GM18868 (cell line): Measurements from ENCODE around the gene THPO.

ENCODE experiments used
- ATAC-seq: cut with Tn5 transposase; IDR thresholded peaks from one replicate; pipeline ENCODE4 v1.9.1; 2021; ENCODE audit warnings: mild to moderate bottlenecking, moderate library complexity; ENCODE audit not compliant: unreplicated experiment

THPO gene

DNA sequence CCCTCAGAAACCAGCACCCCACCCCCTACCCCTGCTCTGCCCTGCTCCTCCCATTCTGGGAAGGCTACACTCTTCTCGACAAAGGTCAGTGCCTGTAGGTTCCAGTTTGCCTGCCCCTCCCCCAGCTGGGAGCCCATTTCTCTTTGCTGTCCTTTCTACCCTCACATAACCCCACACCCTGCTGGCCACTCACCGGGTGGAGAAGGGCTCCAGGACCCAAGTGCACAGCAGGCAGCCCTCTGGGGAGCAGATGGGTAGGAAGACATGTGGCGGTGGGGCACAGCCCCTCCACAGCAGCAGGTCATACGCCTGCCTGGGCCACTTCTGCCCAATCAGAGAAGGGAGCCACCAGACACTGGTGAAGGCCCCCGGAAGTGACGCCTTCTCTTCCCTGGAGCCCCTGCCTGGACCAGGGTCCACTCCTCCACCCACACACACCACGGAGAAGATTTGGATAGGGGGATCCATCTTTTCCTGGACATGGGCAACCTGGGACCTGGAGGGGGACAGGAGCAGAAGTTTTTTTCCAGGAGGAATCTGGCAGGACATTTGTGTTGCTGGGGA lies at the start of gene THPO:
Gene THPO, minus strand, starts transcription at position 326 of the 564 bp plus-strand sequence. CDS start 1,948 bp downstream, outside the sequence.
- ATAC-seq, result no peak

DNA sequence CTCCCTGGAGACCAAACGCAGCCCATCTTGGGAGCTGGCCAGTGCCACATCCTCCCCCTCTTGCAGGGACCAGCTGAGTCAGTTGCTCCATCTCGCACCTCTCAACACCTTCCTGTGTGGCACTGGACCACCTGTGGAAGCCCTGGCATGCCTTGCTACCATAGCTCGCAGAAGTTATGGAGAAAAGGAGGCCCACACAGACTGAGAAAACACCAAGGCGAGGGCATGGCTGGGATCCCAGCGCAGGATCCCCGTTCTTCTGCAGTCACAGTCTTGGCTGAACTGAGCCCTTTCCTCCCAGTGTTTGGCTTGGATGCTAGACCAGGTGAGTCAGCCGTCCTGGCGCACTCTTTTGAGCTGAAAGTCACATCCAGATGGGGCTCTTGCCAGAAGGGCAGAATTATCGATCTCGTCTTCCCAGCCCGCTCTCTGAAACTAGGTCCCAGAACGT lies 48.7 kb upstream of the THPO start:
- no peak for ATAC-seq

DNA sequence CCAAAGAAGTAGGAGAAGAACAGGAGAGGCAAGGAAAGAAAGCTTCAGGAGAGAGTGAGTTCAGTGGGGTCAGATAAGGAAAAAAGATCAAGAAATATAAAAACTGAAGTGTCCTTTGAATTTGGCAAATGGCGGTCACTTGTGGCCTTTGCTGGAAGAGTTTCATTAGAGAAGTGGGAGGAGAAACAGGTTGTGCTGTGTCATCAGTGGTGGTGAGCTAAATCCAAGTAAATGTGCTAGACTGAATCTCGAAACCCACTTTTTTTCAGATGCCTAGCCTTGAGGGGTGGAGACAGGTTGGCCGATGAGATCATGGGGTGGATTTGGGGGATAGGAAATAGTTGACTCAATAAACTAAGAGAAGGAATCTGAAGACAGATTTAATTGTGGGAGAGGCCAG lies 45.6 kb upstream of the THPO start:
- ATAC-seq, result no peak

DNA sequence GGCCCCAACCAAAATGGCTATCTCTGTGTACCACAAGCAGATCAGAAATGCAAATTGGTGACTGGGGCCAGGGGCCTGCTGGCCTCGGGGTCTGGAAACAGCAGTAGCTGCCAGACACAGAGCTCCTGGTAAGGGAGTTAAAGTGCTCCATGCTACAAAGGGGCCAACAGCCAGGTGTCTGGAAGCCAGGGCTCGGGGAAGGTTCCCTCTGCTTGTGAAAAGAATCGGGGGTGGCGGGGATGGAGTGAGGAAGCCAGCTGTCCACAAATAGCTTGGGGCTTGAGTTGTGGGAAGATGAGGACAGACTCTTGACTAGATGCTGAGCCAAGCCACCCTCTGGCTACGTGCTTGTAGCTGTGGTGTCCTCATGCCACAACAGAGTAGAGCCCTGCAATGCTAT lies 41.2 kb upstream of the THPO start:
- ATAC-seq, result no peak

DNA sequence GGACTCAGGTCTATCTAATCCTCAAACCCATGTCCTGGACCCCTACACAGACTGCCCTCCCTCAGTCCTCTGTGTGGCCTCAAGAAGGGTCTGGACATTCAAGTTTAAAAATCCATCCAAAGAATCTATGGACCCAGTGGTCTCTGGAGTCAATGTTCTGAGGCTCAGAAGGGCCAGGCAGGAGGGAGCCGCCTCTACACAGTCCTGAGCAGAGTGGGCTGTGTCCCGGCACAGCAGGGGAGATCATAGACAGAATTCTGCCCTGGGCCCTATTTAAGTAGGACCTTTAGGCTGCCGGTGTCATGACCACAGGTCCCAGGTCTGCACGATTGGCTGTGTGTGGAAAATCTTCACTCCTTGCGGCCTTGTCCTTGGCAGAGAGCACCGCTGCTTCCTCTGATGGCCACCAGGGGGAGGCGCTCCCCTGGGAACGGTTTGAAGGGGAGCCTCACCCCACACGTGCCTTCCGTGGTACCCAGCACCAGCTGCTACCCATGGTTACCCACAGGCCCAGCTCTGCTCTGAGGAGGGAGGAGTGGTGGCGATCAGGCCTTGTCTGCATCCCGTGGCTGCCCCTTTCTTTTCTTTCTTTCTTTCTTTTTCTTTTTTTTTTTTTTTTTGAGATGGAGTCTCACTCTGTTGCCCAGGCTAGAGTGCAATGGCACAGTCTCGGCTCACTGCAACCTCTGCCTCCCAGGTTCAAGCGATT lies 39.8 kb upstream of the THPO start:
- peak; percentile 79 for ATAC-seq

DNA sequence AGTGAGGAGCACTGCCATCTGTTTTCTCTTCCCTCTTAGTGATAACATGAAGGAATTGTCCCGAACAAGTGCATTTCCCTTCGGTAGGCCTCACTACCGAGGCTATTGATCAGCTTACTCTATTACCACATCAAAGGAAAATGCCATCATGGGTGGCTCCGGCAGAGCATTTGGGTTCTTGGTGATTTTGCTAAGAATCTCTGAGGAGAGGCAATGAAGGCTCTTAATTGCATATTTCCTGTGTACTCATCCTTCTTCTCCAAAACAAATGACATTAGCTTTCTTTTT lies 37.1 kb upstream of the THPO start:
- ATAC-seq, result no peak

DNA sequence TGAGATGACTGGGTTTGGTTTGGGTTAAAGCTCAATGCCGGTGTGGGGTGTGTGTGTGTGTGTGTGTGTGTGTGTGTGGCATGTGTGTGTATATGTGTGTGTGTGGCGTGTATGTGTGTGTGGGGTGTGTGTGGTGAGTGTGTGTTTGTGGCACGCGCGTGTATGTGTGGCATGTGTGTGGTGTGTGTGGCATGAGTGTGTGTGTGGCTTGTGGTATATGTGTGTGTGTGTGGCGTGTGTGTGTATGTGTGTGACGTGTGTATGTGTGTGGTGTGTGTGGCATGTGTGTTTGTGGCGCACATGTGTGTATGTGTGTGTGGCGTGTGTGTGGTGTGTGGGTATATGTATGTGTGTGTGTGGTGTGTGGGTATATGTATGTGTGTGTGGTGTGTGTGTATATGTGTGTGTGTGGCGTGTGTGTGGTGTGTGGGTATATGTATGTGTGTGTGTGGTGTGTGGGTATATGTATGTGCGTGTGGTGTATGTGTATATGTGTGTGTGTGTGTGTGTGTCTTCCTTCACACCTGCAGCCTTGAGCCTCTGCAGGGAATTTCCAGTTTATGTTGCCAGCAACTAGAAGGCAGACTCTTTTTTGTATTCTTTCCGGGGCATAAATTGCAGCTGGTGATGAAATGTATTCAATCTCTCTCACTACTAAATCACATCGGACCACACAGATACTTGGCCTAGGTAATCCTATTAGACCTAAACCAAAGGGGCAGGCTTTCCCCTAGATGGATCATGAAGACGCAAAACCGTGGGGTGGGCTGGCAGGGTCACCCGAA lies 36.6 kb upstream of the THPO start:
- ATAC-seq, result no peak

DNA sequence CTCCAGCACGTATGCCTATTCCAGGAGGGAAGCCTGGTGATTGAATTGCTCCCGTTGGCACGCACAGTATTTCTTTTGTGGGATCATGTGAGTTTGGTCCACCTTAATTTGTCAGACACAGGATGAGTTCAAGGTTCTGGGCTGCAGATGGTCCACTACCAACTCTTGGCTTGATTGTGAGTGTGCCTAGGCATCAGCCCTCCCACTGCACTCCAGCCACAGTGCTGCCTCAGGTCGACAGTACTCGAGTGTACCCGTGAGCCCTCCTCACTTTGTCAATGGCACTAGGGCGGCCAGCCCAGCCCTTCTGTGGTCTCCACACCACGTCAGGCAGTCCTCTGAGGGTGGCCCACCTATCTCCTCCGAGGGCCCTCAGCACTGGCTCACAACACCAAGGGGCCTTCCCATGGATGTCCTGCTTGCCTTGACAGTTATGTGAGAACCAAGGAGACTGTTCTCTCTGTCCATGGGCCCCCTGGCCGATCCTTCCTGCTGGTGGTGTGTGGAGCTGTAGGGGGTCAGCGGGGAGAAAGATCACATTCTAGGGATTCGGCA lies 32.0 kb upstream of the THPO start:
- ATAC-seq, result no peak

DNA sequence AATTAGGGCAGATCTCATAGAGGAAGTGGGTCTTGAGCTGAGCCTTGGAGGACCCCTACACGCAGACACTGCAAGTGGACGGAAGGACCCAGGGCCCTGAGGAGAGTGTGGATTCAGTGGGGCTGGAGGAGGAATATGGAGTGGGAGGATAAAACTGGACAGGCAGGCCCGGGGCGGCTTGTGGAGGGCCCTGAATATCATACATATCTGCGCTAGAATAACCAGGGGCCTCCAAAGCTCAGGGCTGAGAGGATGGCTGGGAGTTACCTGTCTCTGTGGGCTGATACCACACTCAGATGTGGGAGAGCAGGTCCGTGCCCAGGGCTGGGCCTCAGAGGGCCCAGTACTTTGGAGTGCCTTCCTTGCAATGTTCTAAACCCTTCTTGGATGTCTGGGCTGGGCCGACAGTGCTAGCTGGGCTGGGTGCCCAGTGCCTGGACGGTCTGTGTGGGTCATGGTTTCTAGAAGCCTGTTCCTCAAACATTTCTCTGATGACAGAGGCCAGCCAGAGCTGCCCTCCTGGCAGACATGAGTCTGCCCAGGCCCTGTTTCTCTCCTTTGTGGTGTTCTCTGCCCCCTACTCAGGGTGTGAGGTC lies 31.4 kb upstream of the THPO start:
- ATAC-seq, result no peak

DNA sequence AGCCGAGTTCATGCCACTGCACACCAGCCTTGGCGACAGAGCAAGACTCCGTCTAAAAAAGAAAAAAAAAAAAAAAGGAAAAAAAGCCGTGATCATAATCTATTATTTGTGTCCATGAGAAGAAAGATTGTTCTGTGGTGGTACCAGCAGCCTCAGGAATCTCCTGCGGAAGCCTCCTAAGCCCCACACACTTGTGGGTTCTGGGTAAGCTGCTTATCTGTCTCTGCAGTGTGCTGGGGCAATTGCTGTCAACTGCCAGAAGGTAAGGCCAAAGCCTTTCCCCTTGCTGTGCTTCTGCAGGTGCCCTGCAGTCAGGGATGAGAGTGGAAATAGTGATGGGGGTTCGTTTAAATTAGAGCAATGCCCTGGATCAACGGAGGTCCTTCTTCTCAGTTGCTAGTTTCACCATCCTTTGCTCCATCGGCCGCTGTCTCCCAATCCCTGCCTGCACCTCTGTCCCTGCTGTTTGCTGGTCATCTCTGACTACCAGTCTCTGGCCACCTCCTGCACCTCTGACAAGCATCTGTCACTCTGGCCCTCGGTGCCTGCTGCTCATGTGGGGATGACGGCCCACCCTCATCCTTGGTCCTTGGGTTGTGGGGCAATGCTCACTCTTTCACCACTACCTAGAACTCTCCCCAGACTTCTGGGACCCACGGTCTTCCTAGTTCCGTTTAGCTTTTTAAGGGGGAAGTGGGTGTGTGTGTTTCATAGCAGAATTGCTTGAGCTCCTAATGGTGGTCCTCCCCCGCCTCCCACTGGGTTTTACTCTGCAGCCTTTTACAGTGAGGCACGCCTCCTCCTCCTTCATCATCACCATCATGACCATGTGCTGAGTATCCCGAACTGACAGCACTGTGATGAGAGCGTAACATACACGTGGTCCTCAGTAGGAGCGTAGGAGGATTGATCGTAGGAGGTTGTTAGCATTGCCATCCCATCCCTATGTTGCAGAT lies 27.3 kb upstream of the THPO start:
- no peak for ATAC-seq

DNA sequence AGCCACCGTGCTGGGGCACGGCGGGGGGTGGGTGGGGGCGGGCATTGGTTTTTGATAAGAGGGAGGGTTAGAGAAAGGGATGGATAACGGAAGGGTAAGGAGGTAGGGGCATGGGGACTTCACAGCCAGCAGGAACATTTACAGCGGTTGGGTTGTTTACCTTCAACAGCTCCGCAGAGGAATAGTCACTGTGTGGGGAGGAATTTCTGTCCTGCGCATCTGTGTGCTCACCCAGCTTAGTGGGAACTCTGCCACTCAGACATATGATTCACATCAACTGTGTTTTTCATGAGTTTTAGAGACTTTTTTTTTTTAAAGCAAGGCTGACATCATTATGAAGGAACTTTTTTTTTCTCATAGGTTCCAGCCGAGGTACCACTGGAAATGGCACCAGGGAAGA lies 21.4 kb upstream of the THPO start:
- no peak for ATAC-seq

DNA sequence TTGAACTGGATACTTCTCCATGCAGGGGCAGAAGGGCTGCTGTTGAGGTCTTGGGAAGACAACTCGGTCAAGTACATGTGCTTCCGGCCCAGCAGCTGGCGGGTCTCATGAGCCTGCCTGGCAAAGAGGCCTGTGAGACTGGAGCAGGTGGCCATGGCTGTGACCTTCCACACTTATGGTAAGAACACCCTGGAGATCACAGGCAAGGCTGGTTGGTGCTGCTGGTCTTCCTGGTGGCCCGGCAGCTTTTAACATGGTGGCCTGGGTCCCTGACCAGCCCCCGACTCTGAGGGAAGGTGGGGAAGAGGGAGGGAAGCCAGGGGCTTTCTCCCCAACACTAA lies 17.3 kb upstream of the THPO start:
- ATAC-seq, result no peak

DNA sequence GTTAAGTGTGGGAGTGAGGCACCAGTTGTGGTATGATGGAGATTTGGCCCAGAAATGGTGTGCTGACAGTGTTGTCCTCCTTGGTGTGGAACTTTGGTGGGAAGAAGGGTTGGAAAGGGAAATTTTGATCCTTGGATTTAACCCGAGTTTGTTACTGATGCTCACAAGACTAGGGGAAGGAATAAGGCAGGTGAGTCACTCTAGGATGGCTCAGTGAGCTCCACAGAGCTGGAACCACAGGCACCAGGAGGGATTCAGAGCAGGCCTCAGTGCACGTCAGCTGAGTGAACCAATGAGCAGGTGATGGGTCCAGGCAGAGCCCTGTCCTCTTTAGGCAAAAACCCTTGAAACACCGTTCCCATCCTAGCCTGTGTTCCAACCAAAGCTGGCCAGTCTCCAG lies 13.3 kb upstream of the THPO start:
- no peak for ATAC-seq

DNA sequence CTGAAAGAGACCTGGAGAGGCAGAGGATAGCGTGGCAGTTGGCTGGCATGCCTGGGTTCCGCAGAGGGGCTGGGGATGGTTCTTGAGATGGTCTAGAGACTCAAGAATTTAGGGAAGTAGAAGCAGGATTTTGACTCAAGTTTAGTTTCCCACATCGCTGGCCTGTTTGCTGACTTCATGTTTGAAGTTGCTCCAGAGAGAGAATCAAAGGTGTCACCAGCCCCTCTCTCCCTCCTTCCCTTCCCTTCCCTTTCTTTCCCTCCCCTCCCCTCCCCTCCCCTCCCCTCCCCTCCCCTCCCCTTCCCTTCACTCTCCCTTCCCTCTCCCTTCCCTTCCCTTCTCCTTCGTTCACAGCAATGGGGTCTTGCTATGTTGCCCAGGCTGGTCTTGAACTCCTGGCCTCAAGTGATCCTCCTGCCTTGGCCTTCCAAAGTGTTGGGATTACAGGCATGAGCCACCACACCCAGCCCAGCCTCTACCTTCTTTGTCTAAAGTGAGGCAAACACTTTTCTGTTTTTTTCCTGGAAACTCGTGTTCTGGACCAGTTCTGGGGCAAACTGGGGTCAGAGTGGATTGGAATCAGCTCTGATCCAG lies 12.0 kb upstream of the THPO start:
- ATAC-seq, result no peak

DNA sequence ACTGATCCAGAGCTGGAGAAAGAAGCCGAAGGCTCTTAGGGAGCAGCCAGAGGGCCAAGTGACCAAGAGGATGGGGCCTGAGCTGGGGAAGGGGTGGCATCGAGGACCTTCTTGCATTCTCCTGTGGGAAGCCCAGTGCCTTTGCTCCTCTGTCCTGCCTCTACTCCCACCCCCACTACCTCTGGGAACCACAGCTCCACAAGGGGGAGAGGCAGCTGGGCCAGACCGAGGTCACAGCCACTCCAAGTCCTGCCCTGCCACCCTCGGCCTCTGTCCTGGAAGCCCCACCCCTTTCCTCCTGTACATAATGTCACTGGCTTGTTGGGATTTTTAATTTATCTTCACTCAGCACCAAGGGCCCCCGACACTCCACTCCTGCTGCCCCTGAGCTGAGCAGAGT lies 11.4 kb upstream of the THPO start:
- ATAC-seq, result no peak

DNA sequence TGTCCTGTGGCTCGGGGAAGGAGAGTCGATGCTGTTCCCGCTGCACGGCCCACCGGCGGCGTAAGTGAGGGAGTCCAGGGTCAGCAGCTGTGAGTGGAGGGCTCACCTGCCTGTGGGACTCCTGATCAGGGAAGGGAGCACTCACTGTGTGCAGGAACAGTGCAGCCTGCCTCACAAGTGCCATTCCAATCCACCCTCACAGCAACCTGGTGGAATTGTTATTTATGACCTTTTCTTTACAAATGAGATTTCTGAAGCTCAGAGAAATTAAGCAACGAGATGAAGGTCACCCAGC lies 10.9 kb upstream of the THPO start:
- ATAC-seq, result no peak

DNA sequence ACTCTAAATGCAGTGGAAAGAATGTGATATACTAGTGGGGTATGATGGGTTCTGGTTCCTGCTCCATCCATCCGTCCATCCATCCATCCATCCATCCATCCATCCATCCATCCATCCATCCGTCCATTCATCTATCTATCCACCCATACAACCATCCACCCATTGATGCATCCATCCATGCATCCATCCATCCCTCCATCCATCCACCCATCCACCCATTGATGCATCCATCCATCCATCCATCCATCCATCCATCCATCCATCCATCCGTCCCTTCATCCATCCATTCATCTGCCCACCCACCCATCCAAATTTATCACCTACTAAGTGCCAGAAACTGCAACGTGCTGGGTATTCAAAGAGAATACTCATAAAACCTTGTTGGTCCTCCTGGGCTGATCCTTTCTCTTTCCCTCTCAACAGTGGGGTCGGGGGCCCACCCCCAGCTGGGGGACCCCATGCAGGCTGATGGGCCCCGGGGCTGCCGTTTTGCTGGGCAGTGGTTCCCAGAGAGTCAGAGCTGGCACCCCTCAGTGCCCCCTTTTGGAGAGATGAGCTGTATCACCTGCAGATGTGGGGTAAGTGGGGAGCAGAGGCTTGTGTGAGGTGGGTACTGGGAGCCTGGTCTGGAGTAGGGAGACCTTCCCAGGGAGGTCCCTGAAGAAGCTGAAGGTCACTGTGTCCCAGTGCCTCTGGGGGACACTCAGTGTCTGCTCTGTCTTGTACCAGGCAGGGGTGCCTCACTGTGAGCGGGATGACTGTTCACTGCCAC lies 10.3 kb upstream of the THPO start:
- no peak for ATAC-seq

DNA sequence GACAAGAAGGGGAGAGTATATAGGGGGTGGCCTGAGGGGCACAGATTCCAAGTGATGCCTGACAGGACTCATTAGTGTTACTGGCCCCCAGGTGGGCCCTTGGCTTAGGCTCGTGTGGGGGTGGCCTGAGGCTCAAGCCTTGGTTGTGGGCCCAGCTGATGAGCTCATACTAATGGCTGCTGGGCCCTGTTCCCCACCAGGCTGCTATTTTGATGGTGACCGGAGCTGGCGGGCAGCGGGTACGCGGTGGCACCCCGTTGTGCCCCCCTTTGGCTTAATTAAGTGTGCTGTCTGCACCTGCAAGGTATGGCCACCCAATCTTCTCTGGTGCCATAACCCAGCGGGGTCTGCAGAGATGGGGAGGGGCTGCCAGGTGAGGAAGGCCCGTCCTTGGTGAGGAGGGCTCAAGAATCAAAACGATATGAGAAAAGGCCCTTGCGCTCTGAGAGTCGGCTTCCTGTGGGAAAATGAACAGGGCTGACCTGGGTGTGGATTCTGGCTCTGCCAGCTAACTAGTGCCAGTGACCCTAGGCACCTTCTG lies 9.2 kb upstream of the THPO start:
- no peak for ATAC-seq

DNA sequence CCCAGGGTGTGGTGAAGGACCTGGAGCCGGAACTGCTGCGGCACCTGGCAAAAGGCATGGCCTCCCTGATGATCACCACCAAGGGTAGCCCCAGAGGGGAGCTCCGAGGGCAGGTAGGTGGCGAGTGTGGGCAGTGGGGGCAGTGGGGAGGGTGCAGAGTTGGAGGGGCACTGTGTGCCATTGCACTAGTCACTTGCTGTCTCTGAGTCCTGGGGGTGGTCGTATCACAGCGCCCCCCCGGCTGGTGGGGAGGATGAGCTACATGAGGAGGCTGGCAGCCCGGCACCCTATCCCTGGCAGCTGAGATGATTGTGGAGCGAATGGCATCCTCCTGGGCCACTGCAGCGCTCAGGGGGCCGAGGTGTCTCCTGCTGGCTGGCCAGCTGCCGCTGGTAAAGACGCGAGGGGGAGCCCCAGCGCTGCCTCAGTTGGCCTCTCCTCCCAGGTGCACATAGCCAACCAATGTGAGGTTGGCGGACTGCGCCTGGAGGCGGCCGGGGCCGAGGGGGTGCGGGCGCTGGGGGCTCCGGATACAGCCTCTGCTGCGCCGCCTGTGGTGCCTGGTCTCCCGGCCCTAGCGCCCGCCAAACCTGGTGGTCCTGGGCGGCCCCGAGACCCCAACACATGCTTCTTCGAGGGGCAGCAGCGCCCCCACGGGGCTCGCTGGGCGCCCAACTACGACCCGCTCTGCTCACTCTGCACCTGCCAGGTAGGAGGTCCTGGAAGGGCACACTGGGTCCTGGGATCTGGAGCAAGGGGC lies 8.2 kb upstream of the THPO start:
- ATAC-seq, result no peak
